HepG2 (cell line): Measurements from ENCODE around the gene ACAP1. TPM values are rescaled to one million over a fixed set of nuclear protein-coding genes. Genes with fewer than 3 reads are reported as not detected.

Experiments
- CC2D1A ChIP-seq: sonication (generic); formaldehyde crosslinking; IDR thresholded peaks from 2 replicates; pipeline ENCODE4 v1.8.1; 2023; ENCODE audit warnings: mild to moderate bottlenecking, missing genetic modification reagents
- FOXK2 ChIP-seq: fragments of 450-650 bp; IDR thresholded peaks from 2 replicates; pipeline ENCODE4 v1.6.1; 2016
- HDAC2 ChIP-seq: sonication (generic); formaldehyde crosslinking; IDR thresholded peaks from 2 replicates; pipeline ENCODE4 v1.4.0; 2020; ENCODE audit warnings: missing genetic modification reagents
- KLF6 ChIP-seq: IDR thresholded peaks from 2 replicates; pipeline ENCODE4 v1.8.0; 2016; ENCODE audit warnings: missing biosample characterization, missing genetic modification reagents
- MEF2D ChIP-seq: sonication (generic); formaldehyde crosslinking; IDR thresholded peaks from 2 replicates; pipeline ENCODE4 v1.5.1; 2020; ENCODE audit warnings: mild to moderate bottlenecking, missing genetic modification reagents
- MEIS1 ChIP-seq: sonication (generic); formaldehyde crosslinking; IDR thresholded peaks from 2 replicates; pipeline ENCODE4 v1.9.0; 2021; ENCODE audit warnings: mild to moderate bottlenecking, missing genetic modification reagents, moderate library complexity, borderline replicate concordance
- MIXL1 ChIP-seq: IDR thresholded peaks from 2 replicates; pipeline ENCODE4 v1.6.1; 2016
- SYNCRIP ChIP-seq: fragments of 200-400 bp; formaldehyde crosslinking; IDR thresholded peaks from 2 replicates; pipeline ENCODE4 v1.6.1; 2018; ENCODE audit warnings: mild to moderate bottlenecking, low read depth, low read length; ENCODE audit not compliant: insufficient read depth
- TRIM24 ChIP-seq: sonication (generic); formaldehyde crosslinking; IDR thresholded peaks from 2 replicates; pipeline ENCODE4 v1.8.0; 2022; ENCODE audit warnings: mild to moderate bottlenecking, missing genetic modification reagents
- ZFP36 ChIP-seq: fragments of 150-350 bp; IDR thresholded peaks from 2 replicates; pipeline ENCODE4 v1.6.1; 2018; ENCODE audit warnings: borderline replicate concordance, low read length, low read depth; ENCODE audit not compliant: partially characterized antibody
- ZNF256 ChIP-seq: sonication (generic); formaldehyde crosslinking; conservative IDR thresholded peaks from 2 replicates; pipeline ENCODE4 v1.4.0; 2020; ENCODE audit warnings: missing genetic modification reagents
- ZNF446 ChIP-seq: sonication (generic); formaldehyde crosslinking; IDR thresholded peaks from 2 replicates; pipeline ENCODE4 v1.5.0; 2020; ENCODE audit warnings: mild to moderate bottlenecking, missing genetic modification reagents
- ZNF510 ChIP-seq: sonication (generic); formaldehyde crosslinking; IDR thresholded peaks from 2 replicates; pipeline ENCODE4 v1.4.0; 2020; ENCODE audit warnings: low read depth, mild to moderate bottlenecking, missing genetic modification reagents
- ZNF530 ChIP-seq: sonication (generic); formaldehyde crosslinking; IDR thresholded peaks from 2 replicates; pipeline ENCODE4 v1.5.0; 2020; ENCODE audit warnings: low read depth, mild to moderate bottlenecking, missing genetic modification reagents
- ZNF674 ChIP-seq: sonication (generic); formaldehyde crosslinking; IDR thresholded peaks from 2 replicates; pipeline ENCODE4 v1.5.0; 2020; ENCODE audit warnings: low read depth, mild to moderate bottlenecking, missing genetic modification reagents
- ZNF720 ChIP-seq: sonication (generic); formaldehyde crosslinking; IDR thresholded peaks from 2 replicates; pipeline ENCODE4 v1.4.0; 2020; ENCODE audit warnings: missing genetic modification reagents
- ZZZ3 ChIP-seq: sonication (generic); formaldehyde crosslinking; IDR thresholded peaks from 2 replicates; pipeline ENCODE4 v1.4.0; 2020; ENCODE audit warnings: missing genetic modification reagents, mild to moderate bottlenecking, borderline replicate concordance
- polyA plus RNA-seq, 8 experiments: library from polyadenylated mRNA; depleted of rRNA in 3 of 8; stranded (reverse) in 7 of 8; unstranded in 1 of 8; fragments of >200 nt; fragmentation: Illumina TruSeq in 4 of 8; extraction: Trizol in 4 of 8; gene quantifications; 2 replicates each; pipeline versions ENCODE4 v1.2.1 to v1.2.3, GENCODE V29; 2011 to 2016; ENCODE audit warnings: low read depth in 4 of 8, missing spikeins in 1 of 8, mixed read lengths in 1 of 8; ENCODE audit not compliant: insufficient read depth in 1 of 8
- total RNA-seq, 5 experiments: library from RNA; depleted of rRNA; stranded (reverse); fragments of >200 nt; fragmentation: Illumina TruSeq; extraction: Trizol; gene quantifications; 2 replicates each; pipeline ENCODE4 v1.2.3, GENCODE V29; 2016; ENCODE audit warnings: low read depth in 1 of 5
- TF ChIP-seq, protein P1 (sequence below): sonication (generic); formaldehyde crosslinking; IDR thresholded peaks from 2 replicates; pipeline ENCODE4 v1.5.0; 2020; ENCODE audit warnings: mild to moderate bottlenecking, missing genetic modification reagents, borderline replicate concordance
- TF ChIP-seq, protein P2 (sequence below): sonication (generic); formaldehyde crosslinking; IDR thresholded peaks from 2 replicates; pipeline ENCODE4 v1.4.0; 2020; ENCODE audit warnings: mild to moderate bottlenecking, low read depth, missing genetic modification reagents
- TF ChIP-seq, protein P3 (sequence below): sonication (generic); formaldehyde crosslinking; IDR thresholded peaks from 2 replicates; pipeline ENCODE4 v1.5.0; 2020; ENCODE audit warnings: missing genetic modification reagents
- TF ChIP-seq, protein P4 (sequence below): sonication (generic); formaldehyde crosslinking; IDR thresholded peaks from 2 replicates; pipeline ENCODE4 v1.4.0; 2020; ENCODE audit warnings: missing genetic modification reagents
- TF ChIP-seq, protein P5 (sequence below): IDR thresholded peaks from 2 replicates; pipeline ENCODE4 v1.6.1; 2016; ENCODE audit warnings: mild to moderate bottlenecking
- TF ChIP-seq, protein P6 (sequence below): sonication (generic); formaldehyde crosslinking; IDR thresholded peaks from 2 replicates; pipeline ENCODE4 v1.4.0; 2020; ENCODE audit warnings: mild to moderate bottlenecking, missing genetic modification reagents

The ACAP1 gene
- total and polyA plus RNA-seq, 2 of the 13 experiments (the other 11 are each of a cell fraction or from before 2014, with no cell fraction given), result 1.3 to 2.5 TPM

DNA sequence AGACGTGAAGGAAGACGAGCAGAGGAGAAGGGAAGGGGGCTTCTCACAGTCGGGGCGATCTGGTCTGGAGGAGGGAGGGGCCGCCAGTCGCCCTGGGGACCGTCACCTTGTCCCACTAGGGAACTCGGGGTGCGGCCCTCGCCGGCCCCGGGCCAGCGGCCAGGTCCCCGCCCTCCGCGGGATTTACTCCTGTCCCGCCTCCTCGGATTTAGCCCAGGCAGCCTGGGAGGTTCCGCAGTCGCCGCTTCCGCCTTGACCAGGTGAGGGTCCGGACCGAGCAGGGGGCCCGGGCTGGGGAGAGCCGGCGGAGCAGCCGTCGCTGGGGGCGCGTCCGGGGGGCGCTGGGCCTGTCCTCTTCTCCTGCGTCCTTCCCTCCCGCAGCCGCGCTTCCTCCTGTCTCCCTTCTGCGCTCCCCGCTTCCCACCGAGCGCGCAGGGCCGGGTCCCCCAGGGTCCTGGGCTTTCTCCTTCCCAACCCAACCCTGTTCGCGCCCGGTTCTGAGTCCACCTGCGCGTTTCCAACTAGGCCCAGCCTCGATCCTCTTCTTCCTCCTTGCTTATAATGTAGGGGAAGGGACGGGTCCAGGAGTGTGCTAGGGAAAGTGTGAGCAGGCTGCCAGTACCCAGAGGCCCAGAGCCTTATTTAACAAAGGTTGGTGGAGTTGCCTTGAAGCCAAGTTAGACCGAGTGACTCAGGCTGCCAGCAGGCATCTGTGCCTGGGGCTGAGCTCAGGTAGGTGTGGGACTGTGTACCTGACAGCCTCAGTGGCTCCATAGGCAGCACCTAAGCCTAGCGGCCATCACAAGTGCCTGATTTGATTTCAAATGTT lies 44.7 kb downstream of the ACAP1 start, which contains the start of gene TNK1 (continued):
- TF ChIP-seq, protein P1, sequence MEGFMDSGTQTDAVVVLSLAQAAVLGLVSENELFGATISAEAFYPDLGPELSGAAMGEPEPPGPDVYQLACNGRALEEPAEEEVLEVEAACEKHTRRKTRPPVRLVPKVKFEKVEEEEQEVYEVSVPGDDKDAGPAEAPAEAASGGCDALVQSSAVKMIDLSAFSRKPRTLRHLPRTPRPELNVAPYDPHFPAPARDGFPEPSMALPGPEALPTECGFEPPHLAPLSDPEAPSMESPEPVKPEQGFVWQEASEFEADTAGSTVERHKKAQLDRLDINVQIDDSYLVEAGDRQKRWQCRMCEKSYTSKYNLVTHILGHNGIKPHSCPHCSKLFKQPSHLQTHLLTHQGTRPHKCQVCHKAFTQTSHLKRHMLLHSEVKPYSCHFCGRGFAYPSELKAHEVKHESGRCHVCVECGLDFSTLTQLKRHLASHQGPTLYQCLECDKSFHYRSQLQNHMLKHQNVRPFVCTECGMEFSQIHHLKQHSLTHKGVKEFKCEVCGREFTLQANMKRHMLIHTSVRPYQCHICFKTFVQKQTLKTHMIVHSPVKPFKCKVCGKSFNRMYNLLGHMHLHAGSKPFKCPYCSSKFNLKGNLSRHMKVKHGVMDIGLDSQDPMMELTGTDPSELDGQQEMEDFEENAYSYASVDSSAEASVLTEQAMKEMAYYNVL, result no peak
- TF ChIP-seq CC2D1A (CRISPR knock-in tag) (no peak), ZNF674 (no peak), ZNF530 (CRISPR knock-in tag) (0 out of 2 replicates have a peak, but pooled peaks have one; percentile 39), MIXL1 (CRISPR knock-in tag) (no peak), ZNF720 (CRISPR knock-in tag) (no peak), ZNF510 (CRISPR knock-in tag) (peak; percentile 41; the same call in 1 of the 2 replicates), HDAC2 (no peak), MEF2D (CRISPR knock-in tag) (no peak), ZNF256 (CRISPR knock-in tag) (no peak), ZFP36 (no peak), ZZZ3 (CRISPR knock-in tag) (0 out of 2 replicates have a peak, but pooled peaks have one; percentile 30), MEIS1 (CRISPR knock-in tag) (no peak), KLF6 (CRISPR knock-in tag) (0 out of 2 replicates have a peak, but pooled peaks have one; percentile 40), SYNCRIP (no peak), TRIM24 (CRISPR knock-in tag) (no peak), ZNF446 (CRISPR knock-in tag) (no peak), FOXK2 (no peak)
- TF ChIP-seq, protein P2, sequence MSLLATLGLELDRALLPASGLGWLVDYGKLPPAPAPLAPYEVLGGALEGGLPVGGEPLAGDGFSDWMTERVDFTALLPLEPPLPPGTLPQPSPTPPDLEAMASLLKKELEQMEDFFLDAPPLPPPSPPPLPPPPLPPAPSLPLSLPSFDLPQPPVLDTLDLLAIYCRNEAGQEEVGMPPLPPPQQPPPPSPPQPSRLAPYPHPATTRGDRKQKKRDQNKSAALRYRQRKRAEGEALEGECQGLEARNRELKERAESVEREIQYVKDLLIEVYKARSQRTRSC, result no peak
- TF ChIP-seq, protein P3, sequence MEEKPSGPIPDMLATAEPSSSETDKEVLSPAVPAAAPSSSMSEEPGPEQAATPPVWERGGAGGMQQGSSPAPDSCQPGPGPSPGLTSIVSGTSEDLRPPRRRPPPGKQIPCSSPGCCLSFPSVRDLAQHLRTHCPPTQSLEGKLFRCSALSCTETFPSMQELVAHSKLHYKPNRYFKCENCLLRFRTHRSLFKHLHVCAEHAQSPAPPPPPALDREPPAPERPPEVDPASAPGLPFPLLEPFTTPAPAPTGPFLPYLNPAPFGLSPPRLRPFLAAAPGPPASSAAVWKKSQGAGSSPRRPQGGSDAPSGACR (CRISPR knock-in tag), result no peak; the same call in 1 of the 2 replicates
- TF ChIP-seq, protein P4, sequence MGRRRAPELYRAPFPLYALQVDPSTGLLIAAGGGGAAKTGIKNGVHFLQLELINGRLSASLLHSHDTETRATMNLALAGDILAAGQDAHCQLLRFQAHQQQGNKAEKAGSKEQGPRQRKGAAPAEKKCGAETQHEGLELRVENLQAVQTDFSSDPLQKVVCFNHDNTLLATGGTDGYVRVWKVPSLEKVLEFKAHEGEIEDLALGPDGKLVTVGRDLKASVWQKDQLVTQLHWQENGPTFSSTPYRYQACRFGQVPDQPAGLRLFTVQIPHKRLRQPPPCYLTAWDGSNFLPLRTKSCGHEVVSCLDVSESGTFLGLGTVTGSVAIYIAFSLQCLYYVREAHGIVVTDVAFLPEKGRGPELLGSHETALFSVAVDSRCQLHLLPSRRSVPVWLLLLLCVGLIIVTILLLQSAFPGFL, result no peak
- TF ChIP-seq, protein P5, sequence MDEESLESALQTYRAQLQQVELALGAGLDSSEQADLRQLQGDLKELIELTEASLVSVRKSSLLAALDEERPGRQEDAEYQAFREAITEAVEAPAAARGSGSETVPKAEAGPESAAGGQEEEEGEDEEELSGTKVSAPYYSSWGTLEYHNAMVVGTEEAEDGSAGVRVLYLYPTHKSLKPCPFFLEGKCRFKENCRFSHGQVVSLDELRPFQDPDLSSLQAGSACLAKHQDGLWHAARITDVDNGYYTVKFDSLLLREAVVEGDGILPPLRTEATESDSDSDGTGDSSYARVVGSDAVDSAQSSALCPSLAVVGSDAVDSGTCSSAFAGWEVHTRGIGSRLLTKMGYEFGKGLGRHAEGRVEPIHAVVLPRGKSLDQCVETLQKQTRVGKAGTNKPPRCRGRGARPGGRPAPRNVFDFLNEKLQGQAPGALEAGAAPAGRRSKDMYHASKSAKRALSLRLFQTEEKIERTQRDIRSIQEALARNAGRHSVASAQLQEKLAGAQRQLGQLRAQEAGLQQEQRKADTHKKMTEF (CRISPR knock-in tag), result peak; percentile 42; the same call in 1 of the 2 replicates
- TF ChIP-seq, protein P6, sequence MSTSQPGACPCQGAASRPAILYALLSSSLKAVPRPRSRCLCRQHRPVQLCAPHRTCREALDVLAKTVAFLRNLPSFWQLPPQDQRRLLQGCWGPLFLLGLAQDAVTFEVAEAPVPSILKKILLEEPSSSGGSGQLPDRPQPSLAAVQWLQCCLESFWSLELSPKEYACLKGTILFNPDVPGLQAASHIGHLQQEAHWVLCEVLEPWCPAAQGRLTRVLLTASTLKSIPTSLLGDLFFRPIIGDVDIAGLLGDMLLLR, result no peak
